Upper lobe of right lung (tissue), 1 donor: ENCODE data around the gene ZNF157. TPM values are rescaled to one million over a fixed set of nuclear protein-coding genes. Genes with fewer than 3 reads are reported as not detected.

Source experiments
- ATAC-seq: fragments of 200-7000 bp; cut with Tn5 transposase; one replicate; pipeline ENCODE4 v1.9.1; 2020; ENCODE audit warnings: mild to moderate bottlenecking, moderate library complexity
- DNase-seq: peaks from one replicate; pipeline ENCODE4 v3.0.0-alpha.2; 2020
- H3K27ac ChIP-seq: fragments of 200-600 bp; one replicate; pipeline ENCODE4 v1.8.0; 2022
- H3K27me3 ChIP-seq: fragments of 200-600 bp; one replicate; pipeline ENCODE4 v1.8.0; 2022; ENCODE audit warnings: mild to moderate bottlenecking
- H3K36me3 ChIP-seq: fragments of 200-600 bp; one replicate; pipeline ENCODE4 v1.8.0; 2022
- H3K4me1 ChIP-seq: fragments of 200-600 bp; one replicate; pipeline ENCODE4 v1.8.0; 2022
- H3K4me3 ChIP-seq: fragments of 200-600 bp; one replicate; pipeline ENCODE4 v1.8.0; 2022; ENCODE audit warnings: mild to moderate bottlenecking
- H3K9me3 ChIP-seq: fragments of 200-600 bp; one replicate; pipeline ENCODE4 v1.8.0; 2022
- intact Hi-C: fragments of 100-400 bp; cut with DNase I; formaldehyde crosslinking; loops from one replicate; pipeline ENCODE4 v1.11.0; 2022
- total RNA-seq: library from RNA; stranded (reverse); fragmentation: NEBNext Ultra II Directional; extraction: Animal tissue kit (Norgen Biotek cat#: 25700); gene quantifications from one replicate; pipeline ENCODE4 v1.2.1, GENCODE V29; 2021
- TF ChIP-seq, protein P1 (sequence below): fragments of 200-600 bp; IDR thresholded peaks from one replicate; pipeline ENCODE4 v1.8.0; 2022; ENCODE audit warnings: antibody characterized with exemption
- donor health status: DM: no; HTN: yes; CAD: no; lungs with severe emphysema.

Gene ZNF157
- total RNA-seq, 1 donor from 2014 or later: 0.23 TPM

DNA sequence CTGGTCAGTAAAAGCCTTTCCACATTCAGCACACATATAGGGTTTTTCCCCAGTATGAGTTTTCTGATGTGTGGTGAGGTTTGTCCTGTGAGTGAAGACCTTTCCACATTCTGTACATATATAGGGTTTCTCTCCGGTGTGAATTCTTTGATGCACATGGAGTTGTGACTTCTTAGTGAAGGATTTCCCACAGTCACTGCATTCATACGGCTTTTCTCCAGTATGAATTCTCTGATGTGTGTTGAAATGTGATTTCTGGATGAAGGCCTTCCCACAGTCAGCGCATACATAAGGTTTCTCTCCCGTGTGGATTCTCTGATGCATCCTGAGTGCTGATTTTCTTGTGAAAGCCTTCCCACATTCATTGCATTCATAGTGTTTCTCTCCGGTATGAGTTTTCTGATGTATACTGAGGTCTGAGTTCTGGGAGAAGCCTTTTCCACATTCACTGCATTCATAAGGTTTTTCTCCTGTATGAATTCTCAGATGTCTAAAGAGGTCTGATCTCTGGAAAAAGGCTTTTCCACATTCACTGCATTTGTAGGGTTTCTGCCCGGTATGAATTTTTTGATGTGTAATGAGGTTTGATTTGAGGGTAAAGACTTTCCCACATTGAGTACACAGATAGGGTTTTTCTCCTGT lies 77.9 kb downstream of the ZNF157 start:
- TF ChIP-seq, protein P1, sequence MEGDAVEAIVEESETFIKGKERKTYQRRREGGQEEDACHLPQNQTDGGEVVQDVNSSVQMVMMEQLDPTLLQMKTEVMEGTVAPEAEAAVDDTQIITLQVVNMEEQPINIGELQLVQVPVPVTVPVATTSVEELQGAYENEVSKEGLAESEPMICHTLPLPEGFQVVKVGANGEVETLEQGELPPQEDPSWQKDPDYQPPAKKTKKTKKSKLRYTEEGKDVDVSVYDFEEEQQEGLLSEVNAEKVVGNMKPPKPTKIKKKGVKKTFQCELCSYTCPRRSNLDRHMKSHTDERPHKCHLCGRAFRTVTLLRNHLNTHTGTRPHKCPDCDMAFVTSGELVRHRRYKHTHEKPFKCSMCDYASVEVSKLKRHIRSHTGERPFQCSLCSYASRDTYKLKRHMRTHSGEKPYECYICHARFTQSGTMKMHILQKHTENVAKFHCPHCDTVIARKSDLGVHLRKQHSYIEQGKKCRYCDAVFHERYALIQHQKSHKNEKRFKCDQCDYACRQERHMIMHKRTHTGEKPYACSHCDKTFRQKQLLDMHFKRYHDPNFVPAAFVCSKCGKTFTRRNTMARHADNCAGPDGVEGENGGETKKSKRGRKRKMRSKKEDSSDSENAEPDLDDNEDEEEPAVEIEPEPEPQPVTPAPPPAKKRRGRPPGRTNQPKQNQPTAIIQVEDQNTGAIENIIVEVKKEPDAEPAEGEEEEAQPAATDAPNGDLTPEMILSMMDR: no peak
- Histone ChIP-seq H3K27me3 (no peaks in the 10 kb centered on the region), H3K4me3 (no peak overlapping the region), H3K36me3 (peaks cover 8% of the 10 kb centered on the region), H3K4me1 (no peaks in the 10 kb centered on the region), H3K9me3 (peaks cover 5% of the 10 kb centered on the region), H3K27ac (no peak overlapping the region)
- intact Hi-C loops: no loop called here
- no peak for DNase-seq
- ATAC-seq: no peak

DNA sequence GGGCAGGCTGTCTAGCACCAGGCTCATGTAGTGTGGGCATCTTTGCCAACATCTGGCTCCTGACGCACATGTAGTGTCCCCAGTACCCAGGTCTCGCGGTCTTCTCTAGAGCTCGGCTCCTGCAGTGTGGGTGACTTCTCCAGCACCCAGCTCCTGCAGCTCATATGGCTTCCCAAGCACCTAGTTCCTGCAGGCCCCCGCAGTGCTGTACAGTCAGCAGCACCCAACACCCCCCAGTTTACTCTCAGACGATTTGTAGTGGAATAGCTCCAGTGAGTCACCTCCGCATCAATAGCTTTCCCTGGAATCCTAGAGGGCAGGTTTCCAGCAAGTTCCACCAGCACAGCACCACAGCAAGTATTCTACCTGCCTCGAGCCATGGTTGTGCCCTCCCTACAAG lies 81.7 kb downstream of the ZNF157 start:
- H3K36me3 ChIP-seq: peaks cover 11% of the 10 kb centered on the region
- TF ChIP-seq, protein P1: no peak
- H3K4me1 ChIP-seq: no peaks in the 10 kb centered on the region
- ATAC-seq (no peak), DNase-seq (no peak)
- H3K4me3 ChIP-seq: no peak overlapping the region
- no peak overlapping the region for H3K27ac ChIP-seq
- H3K27me3 ChIP-seq: no peaks in the 10 kb centered on the region
- intact Hi-C loops: no loop called here
- peaks cover 5% of the 10 kb centered on the region for H3K9me3 ChIP-seq

DNA sequence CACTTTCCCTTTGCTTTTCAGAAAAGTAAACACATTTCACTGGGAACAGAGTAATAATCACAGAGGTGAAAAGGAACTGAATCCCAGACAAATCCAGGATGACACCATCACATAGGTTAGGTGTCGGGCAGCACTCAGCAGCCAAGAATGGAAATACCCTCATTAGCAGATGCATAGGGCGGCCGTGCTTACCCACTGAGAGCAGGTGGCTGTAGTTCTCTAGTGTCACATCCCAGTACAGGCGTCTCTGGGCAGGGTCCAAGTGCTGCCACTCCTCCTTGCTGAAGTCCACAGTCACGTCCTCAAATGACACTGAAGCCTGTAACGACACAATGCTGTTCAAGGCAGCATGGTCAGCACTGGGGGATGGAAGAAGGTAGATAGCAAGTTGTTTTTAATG lies 85.7 kb downstream of the ZNF157 start:
- no peak for DNase-seq
- Histone ChIP-seq H3K4me1 (no peaks in the 10 kb centered on the region), H3K9me3 (no peaks in the 10 kb centered on the region), H3K27ac (no peak overlapping the region), H3K36me3 (peaks cover 11% of the 10 kb centered on the region), H3K4me3 (no peak overlapping the region), H3K27me3 (no peaks in the 10 kb centered on the region)
- no peak for ATAC-seq
- intact Hi-C loops: no loop called here
- TF ChIP-seq, protein P1: no peak

DNA sequence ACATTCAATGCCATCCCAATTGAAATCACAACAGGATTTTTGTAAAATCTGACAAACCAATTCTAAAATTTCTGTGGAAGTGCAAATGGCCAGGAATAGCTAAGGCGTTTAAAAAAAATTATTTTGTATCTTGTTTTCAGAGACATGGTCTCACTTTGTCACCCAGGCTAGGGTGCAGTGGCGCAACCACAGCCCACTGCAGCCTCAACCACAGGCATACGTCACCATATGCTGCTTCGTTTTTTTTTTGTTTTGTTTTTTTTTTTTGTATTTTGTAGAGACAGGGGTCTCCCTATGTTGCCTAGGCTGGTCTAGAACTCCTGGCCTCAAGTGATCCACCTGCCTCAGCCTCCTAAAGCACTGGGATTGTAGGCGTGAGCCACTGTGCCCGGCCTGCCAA lies 88.2 kb downstream of the ZNF157 start:
- Histone ChIP-seq H3K4me3 (no peak overlapping the region), H3K36me3 (peaks cover 3% of the 10 kb centered on the region), H3K27me3 (no peaks in the 10 kb centered on the region), H3K9me3 (no peaks in the 10 kb centered on the region), H3K4me1 (no peaks in the 10 kb centered on the region), H3K27ac (no peak overlapping the region)
- intact Hi-C loops: no loop called here
- TF ChIP-seq, protein P1: no peak
- ATAC-seq (no peak), DNase-seq (no peak)

DNA sequence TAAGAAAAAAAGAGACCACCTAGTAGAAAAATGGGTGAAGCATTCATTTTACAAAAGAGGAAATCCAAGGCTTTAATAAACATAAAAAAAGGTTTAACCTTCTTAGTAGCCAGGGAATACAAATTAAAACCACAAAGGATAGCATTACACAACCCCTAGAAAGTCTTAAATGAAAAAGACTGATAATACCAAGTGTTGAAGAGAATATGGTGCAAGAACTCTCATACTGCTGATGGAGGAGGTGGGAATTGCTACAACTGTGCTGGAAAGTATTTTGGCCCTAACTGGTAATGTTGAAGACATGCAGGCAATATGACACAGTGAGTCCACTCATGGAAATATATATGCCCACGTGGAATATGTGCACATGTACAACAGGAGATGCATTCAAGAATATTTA lies 90.2 kb downstream of the ZNF157 start:
- intact Hi-C loops: no loop called here
- Histone ChIP-seq H3K27me3 (no peaks in the 10 kb centered on the region), H3K27ac (no peak overlapping the region), H3K4me3 (no peak overlapping the region), H3K9me3 (no peaks in the 10 kb centered on the region), H3K36me3 (peaks cover 3% of the 10 kb centered on the region), H3K4me1 (no peaks in the 10 kb centered on the region)
- DNase-seq (no peak), ATAC-seq (no peak)
- TF ChIP-seq, protein P1: no peak

Other genes starting within 250 kb of the ZNF157 start
- gene NDUFB11, start 225.9 kb upstream of the ZNF157 start, total RNA-seq: 57.4 TPM
- 31.9 TPM for gene RBM10, start 225.4 kb upstream of the ZNF157 start, total RNA-seq
- gene UBA1, start 176.7 kb upstream of the ZNF157 start, total RNA-seq: 161 TPM
- gene CDK16, start 151.9 kb upstream of the ZNF157 start, total RNA-seq: 66.4 TPM
- 56.0 TPM for gene USP11, start 137.6 kb upstream of the ZNF157 start, total RNA-seq
- 11.5 TPM for gene ZNF41, start 112.6 kb downstream of the ZNF157 start, total RNA-seq
- gene ARAF, start 190.6 kb downstream of the ZNF157 start, total RNA-seq: 87.4 TPM
- gene TIMP1, start 211.9 kb downstream of the ZNF157 start, total RNA-seq: 324 TPM
- 0.75 TPM for gene SYN1, start 249.3 kb downstream of the ZNF157 start, total RNA-seq